Measurements from ENCODE around the gene DNHD1. TPM values are rescaled to one million over a fixed set of nuclear protein-coding genes. Genes with fewer than 3 reads are reported as not detected.

DNHD1 gene
- total and polyA plus RNA-seq, 9 of the 15 experiments (the other 6 are each of a cell fraction or from before 2014, with no cell fraction given), result 0.82 to 9.7 (median 3.8) TPM

- Histone ChIP-seq H3K9ac (ENCODE audit: insufficient read depth in 1 of 2, low read depth in 2 of 2, low read length in 2 of 2) (no peak overlapping the region), H4K20me1 (replicated peaks; ENCODE audit: control insufficient read depth, insufficient read depth, low read length) (no peaks in the 10 kb centered on the region), H2AFZ (ENCODE audit: low read depth, low read length) (no peak overlapping the region), H3K4me2 (ENCODE audit: insufficient read depth, low read length) (no peak overlapping the region), H3K27ac (ENCODE audit: extremely low read depth, low read depth, low read length) (no peak overlapping the region), H3K9me3 (replicated peaks; ENCODE audit: control insufficient read depth, insufficient read depth, low read depth, low read length) (peaks cover 14% of the 10 kb centered on the region), H3K4me1 (replicated peaks in 1 of 2; ENCODE audit: control insufficient read depth in 2 of 2, insufficient read depth in 2 of 2, low read length in 2 of 2) (peaks cover 0 to 5% of the 10 kb centered on the region in 2 experiments; a peak in 2 of 5 replicates), H3K79me2 (ENCODE audit: control insufficient read depth, insufficient read depth, low read length) (no peaks in the 10 kb centered on the region), H3K27me3 (ENCODE audit: control insufficient read depth in 2 of 2, insufficient read depth in 2 of 2, low read length in 2 of 2) (no peaks in the 10 kb centered on the region), H3K4me3 (no peak overlapping the region), H3K9me1 (ENCODE audit: control insufficient read depth, insufficient read depth, low read length) (no peaks in the 10 kb centered on the region), H3K36me3 (ENCODE audit: control insufficient read depth, insufficient read depth, low read length) (no peaks in the 10 kb centered on the region)
- no TSS peak for BruUV-seq (replicated peaks)
- no peak for FAIRE-seq
- ChIA-PET CTCF (ENCODE audit: low intra/inter-chr PET ratio) (no interaction called here), POLR2A (interaction anchor here (1.2 kb wide), 1 partner anchor 10 kb away, joined by 4 read pairs; no protein-coding TSS in a partner anchor)
- intact Hi-C loops (cut with micrococcal nuclease), result no loop called here
- 83% methylated on average over 1 of the region's 1 CpG for WGBS (ENCODE audit: insufficient coverage, low coverage, missing lambda C conversion rate)
- TF ChIP-seq HCFC1 (IDR thresholded peaks at IDR 0.05; ENCODE audit: low read depth, low read length) (no peak), ZNF445 (CRISPR knock-in tag; IDR thresholded peaks at IDR 0.05; ENCODE audit: low read depth) (peak; percentile 90), ARID3A (IDR thresholded peaks at IDR 0.05; ENCODE audit: borderline replicate concordance, low read depth, low read length) (peak; percentile 73; the same call in 1 of the 2 replicates), CBX3 (IDR thresholded peaks at IDR 0.05; ENCODE audit: borderline replicate concordance in 1 of 2, low read length in 2 of 2) (peak in 1 of 2 experiments; percentile 89; a peak in 2 of 3 replicates), PBX2 (CRISPR knock-in tag; IDR thresholded peaks at IDR 0.05; ENCODE audit: low read depth) (no peak), PBX2 (tag; conservative IDR thresholded peaks at IDR 0.05; ENCODE audit: low read depth) (peak; percentile 69), PKNOX1 (IDR thresholded peaks at IDR 0.05) (peak; percentile 31; the same call in 1 of the 2 replicates), ZNF280A (IDR thresholded peaks at IDR 0.05; ENCODE audit: low read depth, partially characterized antibody) (peak; percentile 86), TRIM28 (IDR thresholded peaks at IDR 0.05) (peak; percentile 83), CBX5 (IDR thresholded peaks at IDR 0.05; ENCODE audit: borderline replicate concordance, low read depth) (peak; percentile 75; the same call in 1 of the 2 replicates), ZNF324 (CRISPR knock-in tag; IDR thresholded peaks at IDR 0.05) (peak; percentile 99), MEIS2 (IDR thresholded peaks at IDR 0.05; ENCODE audit: partially characterized antibody) (peak; percentile 52), TRIM24 (IDR thresholded peaks at IDR 0.05) (peak in 1 of 2 experiments; percentile 66; a peak in 2 of 4 replicates), CGGBP1 (CRISPR knock-in tag; IDR thresholded peaks at IDR 0.05) (no peak), ZEB2 (IDR thresholded peaks at IDR 0.05) (no peak)
- ATAC-seq, result no peak
- DNase-seq (ENCODE audit: extremely low read depth in 1 of 4, low spot score in 3 of 4), result no peak
- in situ Hi-C loops (cut with MboI), result no loop called here
Observed at GRCh38 chr11:6583584-6583983, 86.5 kb downstream of the DNHD1 start.
